HepG2 (cell line): ENCODE data around the gene GPR55. TPM values are rescaled to one million over a fixed set of nuclear protein-coding genes. Genes with fewer than 3 reads are reported as not detected.

Source experiments
- ATAC-seq: fragments of 200-7000 bp; cut with Tn5 transposase; 3 replicates; pipeline ENCODE4 v1.9.1; 2020; ENCODE audit warnings: mild to moderate bottlenecking, moderate library complexity
- BruUV-seq: library from RNA; stranded (reverse); fragments of 400-500 nt; replicated peaks from 2 replicates; lab custom pipeline; 2021; lab: Mats Ljungman, UMichigan
- CTCF ChIA-PET: fragments of 300-600 bp; formaldehyde crosslinking; extraction: SDS; loops from one replicate; lab custom pipeline; 2021; ENCODE audit warnings: low total read pairs, inconsistent platforms, low intra/inter-chr PET ratio; lab: Yijun Ruan, JAX
- POLR2A ChIA-PET: fragments of 350-600 bp; sonication (Branson Sonifier 250); formaldehyde crosslinking; loops from one replicate; lab custom pipeline; 2020; ENCODE audit warnings: antibody characterized with exemption, inconsistent platforms; lab: Yijun Ruan, JAX
- DNase-seq: peaks from one replicate; pipeline ENCODE4 v3.0.0-alpha.2; 2015; ENCODE audit warnings: low spot score
- FAIRE-seq: peaks from 3 replicates; lab custom pipeline; 2011; peaks lifted over from hg19 to GRCh38; lab: Jason Lieb, UNC
- H2AFZ ChIP-seq: one replicate; pipeline ENCODE4 v1.6.1; 2011; ENCODE audit warnings: low read length, inconsistent platforms
- H3K27ac ChIP-seq: fragments of 300-600 bp; 3 replicates; pipeline ENCODE4 v1.8.0; 2011; ENCODE audit warnings: mixed run types, mild to moderate bottlenecking, mixed read lengths, low read length, inconsistent platforms; ENCODE audit not compliant: insufficient read depth; ENCODE audit errors: extremely low read length
- H3K27me3 ChIP-seq, 2 experiments: fragments of 200-600 bp in 1 of 2; 2 replicates in 1 of 2; 3 replicates in 1 of 2; pipeline versions ENCODE4 v1.6.0 to v1.8.0; 2011; ENCODE audit warnings: low read length in 2 of 2, mild to moderate bottlenecking in 2 of 2, moderate library complexity in 2 of 2, inconsistent platforms in 1 of 2; ENCODE audit not compliant: insufficient read depth in 2 of 2, control insufficient read depth in 1 of 2
- H3K36me3 ChIP-seq, 2 experiments: fragments of 200-600 bp in 1 of 2; replicated peaks in 1 of 2; 2 replicates in 1 of 2; 3 replicates in 1 of 2; pipeline versions ENCODE4 v1.5.1 to v1.8.0; 2011; ENCODE audit warnings: low read length in 2 of 2, inconsistent platforms in 1 of 2; ENCODE audit not compliant: insufficient read depth in 2 of 2, control insufficient read depth in 1 of 2
- H3K4me1 ChIP-seq: 2 replicates; pipeline ENCODE4 v1.5.1; 2012; ENCODE audit warnings: low read length, inconsistent platforms; ENCODE audit not compliant: insufficient read depth
- H3K4me2 ChIP-seq: 2 replicates; pipeline ENCODE4 v1.6.0; 2011; ENCODE audit warnings: low read depth, low read length, inconsistent platforms
- H3K4me3 ChIP-seq, 3 experiments: fragments of 200-600 bp in 1 of 3; sonication (generic), shearing (Covaris generic) in 1 of 3; replicated peaks in 1 of 3; 2 replicates each; pipeline ENCODE4 v1.5.1; 2011 to 2016; ENCODE audit warnings: low read length in 3 of 3, inconsistent platforms in 2 of 3, low read depth in 2 of 3, mild to moderate bottlenecking in 2 of 3, control low read depth in 1 of 3, mixed read lengths in 1 of 3; ENCODE audit not compliant: insufficient read depth in 1 of 3
- H3K79me2 ChIP-seq: one replicate; pipeline ENCODE4 v1.6.1; 2011; ENCODE audit warnings: low read length, inconsistent platforms; ENCODE audit not compliant: insufficient read depth
- H3K9ac ChIP-seq: 2 replicates; pipeline ENCODE4 v1.6.0; 2011; ENCODE audit warnings: mild to moderate bottlenecking, low read depth, low read length, inconsistent platforms; ENCODE audit not compliant: insufficient read depth
- H3K9me3 ChIP-seq: 2 replicates; pipeline ENCODE4 v1.5.1; 2012; ENCODE audit warnings: mild to moderate bottlenecking, low read length
- H4K20me1 ChIP-seq: 2 replicates; pipeline ENCODE4 v1.6.0; 2011; ENCODE audit warnings: inconsistent platforms, mild to moderate bottlenecking, low read length, moderate library complexity; ENCODE audit not compliant: insufficient read depth
- ATRX ChIP-seq: sonication (generic); formaldehyde crosslinking; IDR thresholded peaks from 2 replicates; pipeline ENCODE4 v1.4.0; 2020; ENCODE audit warnings: missing genetic modification reagents, borderline replicate concordance
- CBX2 ChIP-seq, 2 experiments: fragments of 200-600 bp in 1 of 2; sonication (generic); formaldehyde crosslinking in 1 of 2; IDR thresholded peaks; 2 replicates each; pipeline versions ENCODE4 v1.7.0 to v1.8.1; 2018 to 2022; ENCODE audit warnings: low read depth in 2 of 2, low read length in 1 of 2, mild to moderate bottlenecking in 1 of 2, missing genetic modification reagents in 1 of 2
- CENPT ChIP-seq: sonication (generic); formaldehyde crosslinking; IDR thresholded peaks from 2 replicates; pipeline ENCODE4 v1.8.0; 2022; ENCODE audit warnings: low read depth, mild to moderate bottlenecking, moderate library complexity, missing genetic modification reagents
- CHD4 ChIP-seq: fragments of 200-600 bp; sonication (generic); IDR thresholded peaks from 2 replicates; pipeline ENCODE4 v1.7.0; 2017; ENCODE audit warnings: mild to moderate bottlenecking, low read length, borderline replicate concordance
- EEA1 ChIP-seq: sonication (generic); formaldehyde crosslinking; IDR thresholded peaks from 2 replicates; pipeline ENCODE4 v1.5.1; 2020; ENCODE audit warnings: mild to moderate bottlenecking, missing genetic modification reagents, borderline replicate concordance
- MYC ChIP-seq: sonication (generic); formaldehyde crosslinking; IDR thresholded peaks from 2 replicates; pipeline ENCODE4 v1.9.0; 2021; ENCODE audit warnings: missing genetic modification reagents, borderline replicate concordance
- RORA ChIP-seq: sonication (generic); formaldehyde crosslinking; IDR thresholded peaks from 2 replicates; pipeline ENCODE4 v1.5.0; 2020; ENCODE audit warnings: mild to moderate bottlenecking, missing genetic modification reagents, moderate library complexity
- SMAD3 ChIP-seq: sonication (generic); formaldehyde crosslinking; IDR thresholded peaks from 2 replicates; pipeline ENCODE4 v1.4.0; 2020; ENCODE audit warnings: missing genetic modification reagents
- SMARCC2 ChIP-seq: fragments of 450-650 bp; IDR thresholded peaks from 2 replicates; pipeline ENCODE4 v1.6.1; 2017; ENCODE audit warnings: antibody characterized with exemption, mild to moderate bottlenecking
- SP5 ChIP-seq: IDR thresholded peaks from 2 replicates; pipeline ENCODE4 v1.6.1; 2016; ENCODE audit warnings: low read depth, borderline replicate concordance
- TCF7 ChIP-seq: sonication (generic); IDR thresholded peaks from 2 replicates; pipeline ENCODE4 v1.6.1; 2016; ENCODE audit warnings: antibody characterized with exemption, low read depth
- ZBTB42 ChIP-seq: sonication (generic); formaldehyde crosslinking; IDR thresholded peaks from 2 replicates; pipeline ENCODE4 v1.5.0; 2020; ENCODE audit warnings: mild to moderate bottlenecking, missing genetic modification reagents
- ZNF619 ChIP-seq: sonication (generic); formaldehyde crosslinking; IDR thresholded peaks from 2 replicates; pipeline ENCODE4 v1.4.0; 2020; ENCODE audit warnings: mild to moderate bottlenecking, missing genetic modification reagents
- ZNF724P ChIP-seq: sonication (generic); formaldehyde crosslinking; IDR thresholded peaks from 2 replicates; pipeline ENCODE4 v1.8.0; 2022; ENCODE audit warnings: missing genetic modification reagents, borderline replicate concordance
- WGBS: methylation state at CpG from one replicate; pipeline ENCODE4 v1.1.6; 2017; ENCODE audit warnings: low lambda C conversion rate; 5-methylcytosine and 5-hydroxymethylcytosine counted together
- in situ Hi-C: cut with HindIII; loops from 2 replicates; pipeline ENCODE4 v1.10.0; 2017; ENCODE audit warnings: low pct_unique_long_range_greater_than_20kb; ENCODE audit not compliant: extremely low pct_ligation_motif_present
- intact Hi-C: fragments of 100-400 bp; cut with micrococcal nuclease; formaldehyde crosslinking; loops from one replicate; pipeline ENCODE4 v1.10.0; 2022; ENCODE audit not compliant: unreplicated experiment
- polyA plus RNA-seq, 8 experiments: library from polyadenylated mRNA; depleted of rRNA in 3 of 8; stranded (reverse) in 7 of 8; unstranded in 1 of 8; fragments of >200 nt; fragmentation: Illumina TruSeq in 4 of 8; extraction: Trizol in 4 of 8; gene quantifications; 2 replicates each; pipeline versions ENCODE4 v1.2.1 to v1.2.3, GENCODE V29; 2011 to 2016; ENCODE audit warnings: low read depth in 4 of 8, missing spikeins in 1 of 8, mixed read lengths in 1 of 8; ENCODE audit not compliant: insufficient read depth in 1 of 8
- total RNA-seq, 5 experiments: library from RNA; depleted of rRNA; stranded (reverse); fragments of >200 nt; fragmentation: Illumina TruSeq; extraction: Trizol; gene quantifications; 2 replicates each; pipeline ENCODE4 v1.2.3, GENCODE V29; 2016; ENCODE audit warnings: low read depth in 1 of 5
- TF ChIP-seq, protein P1 (sequence below): IDR thresholded peaks from 2 replicates; pipeline ENCODE4 v1.6.1; 2012; ENCODE audit warnings: inconsistent platforms
- TF ChIP-seq, protein P2 (sequence below): fragments of 450-650 bp; IDR thresholded peaks from 2 replicates; pipeline ENCODE4 v1.6.1; 2017
- TF ChIP-seq, protein P3 (sequence below): sonication (generic); formaldehyde crosslinking; IDR thresholded peaks from 2 replicates; pipeline ENCODE4 v1.8.0; 2022; ENCODE audit warnings: low read depth, missing genetic modification reagents
- TF ChIP-seq, protein P4 (sequence below): sonication (generic); formaldehyde crosslinking; conservative IDR thresholded peaks from 2 replicates; pipeline ENCODE4 v1.8.0; 2022; ENCODE audit warnings: low read depth, missing genetic modification reagents
- TF ChIP-seq, protein P5 (sequence below): IDR thresholded peaks from 2 replicates; pipeline ENCODE4 v1.6.1; 2012; ENCODE audit warnings: low read depth, low read length, improper control_type of control experiment

GPR55 gene
- total and polyA plus RNA-seq, 2 of the 13 experiments (the other 11 are each of a cell fraction or from before 2014, with no cell fraction given), result not detected

DNA sequence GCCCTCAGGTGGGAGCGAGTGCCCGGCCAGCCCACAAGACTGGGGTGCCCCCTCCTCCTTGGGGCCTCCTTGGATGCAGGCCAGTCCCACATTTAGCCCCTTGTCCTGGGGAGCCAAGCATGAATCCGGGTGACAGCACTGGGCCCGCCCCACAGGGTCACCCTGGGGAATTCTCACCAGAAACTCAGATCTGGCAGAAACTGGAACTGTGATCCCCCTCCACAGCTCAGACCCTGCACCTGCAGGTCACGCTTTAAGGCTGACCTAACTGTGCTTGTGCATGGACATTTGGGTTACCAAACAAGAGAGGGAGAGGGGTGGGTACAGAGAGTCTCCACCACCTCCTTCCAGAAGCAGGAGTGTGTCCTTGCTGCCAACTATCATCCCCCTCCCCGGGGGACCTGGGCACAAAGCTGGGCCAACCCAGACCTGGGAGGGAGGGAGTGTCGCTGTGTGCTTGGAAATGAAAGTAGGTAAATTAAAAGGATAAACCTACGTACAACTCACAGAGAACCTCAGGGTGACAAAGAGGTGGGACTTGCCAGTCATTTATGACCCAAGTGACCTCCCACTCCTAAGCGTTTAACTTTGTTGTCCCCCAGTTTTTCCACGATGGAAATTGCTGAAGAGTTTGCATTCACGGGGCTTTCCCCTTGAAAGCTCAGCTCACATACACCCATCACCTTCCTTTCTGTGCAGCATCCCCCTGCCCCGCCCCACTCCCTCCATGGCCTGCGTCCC is 51.2 kb downstream of the GPR55 start:
- in situ Hi-C loops, result no loop called here
- no peak for FAIRE-seq
- TF ChIP-seq CENPT (CRISPR knock-in tag), result no peak
- TF ChIP-seq CBX2 (IDR thresholded peaks at IDR 0.05; ENCODE audit: low read depth, low read length), result no peak
- no peak for TF ChIP-seq CBX2 (CRISPR knock-in tag; IDR thresholded peaks at IDR 0.05; ENCODE audit: low read depth)
- no peak for TF ChIP-seq MYC (CRISPR knock-in tag)
- TF ChIP-seq ATRX, result no peak
- TF ChIP-seq, protein P1, sequence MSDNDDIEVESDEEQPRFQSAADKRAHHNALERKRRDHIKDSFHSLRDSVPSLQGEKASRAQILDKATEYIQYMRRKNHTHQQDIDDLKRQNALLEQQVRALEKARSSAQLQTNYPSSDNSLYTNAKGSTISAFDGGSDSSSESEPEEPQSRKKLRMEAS, result no peak
- TF ChIP-seq EEA1 (CRISPR knock-in tag), result no peak
- no peak for TF ChIP-seq RORA
- TF ChIP-seq, protein P2, sequence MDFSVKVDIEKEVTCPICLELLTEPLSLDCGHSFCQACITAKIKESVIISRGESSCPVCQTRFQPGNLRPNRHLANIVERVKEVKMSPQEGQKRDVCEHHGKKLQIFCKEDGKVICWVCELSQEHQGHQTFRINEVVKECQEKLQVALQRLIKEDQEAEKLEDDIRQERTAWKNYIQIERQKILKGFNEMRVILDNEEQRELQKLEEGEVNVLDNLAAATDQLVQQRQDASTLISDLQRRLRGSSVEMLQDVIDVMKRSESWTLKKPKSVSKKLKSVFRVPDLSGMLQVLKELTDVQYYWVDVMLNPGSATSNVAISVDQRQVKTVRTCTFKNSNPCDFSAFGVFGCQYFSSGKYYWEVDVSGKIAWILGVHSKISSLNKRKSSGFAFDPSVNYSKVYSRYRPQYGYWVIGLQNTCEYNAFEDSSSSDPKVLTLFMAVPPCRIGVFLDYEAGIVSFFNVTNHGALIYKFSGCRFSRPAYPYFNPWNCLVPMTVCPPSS, result no peak
- TF ChIP-seq ZBTB42, result no peak
- no peak for TF ChIP-seq ZNF619 (CRISPR knock-in tag)
- TF ChIP-seq CHD4, result no peak
- no peak for TF ChIP-seq ZNF724P (CRISPR knock-in tag)
- TF ChIP-seq SMARCC2, result no peak
- TF ChIP-seq, protein P3, sequence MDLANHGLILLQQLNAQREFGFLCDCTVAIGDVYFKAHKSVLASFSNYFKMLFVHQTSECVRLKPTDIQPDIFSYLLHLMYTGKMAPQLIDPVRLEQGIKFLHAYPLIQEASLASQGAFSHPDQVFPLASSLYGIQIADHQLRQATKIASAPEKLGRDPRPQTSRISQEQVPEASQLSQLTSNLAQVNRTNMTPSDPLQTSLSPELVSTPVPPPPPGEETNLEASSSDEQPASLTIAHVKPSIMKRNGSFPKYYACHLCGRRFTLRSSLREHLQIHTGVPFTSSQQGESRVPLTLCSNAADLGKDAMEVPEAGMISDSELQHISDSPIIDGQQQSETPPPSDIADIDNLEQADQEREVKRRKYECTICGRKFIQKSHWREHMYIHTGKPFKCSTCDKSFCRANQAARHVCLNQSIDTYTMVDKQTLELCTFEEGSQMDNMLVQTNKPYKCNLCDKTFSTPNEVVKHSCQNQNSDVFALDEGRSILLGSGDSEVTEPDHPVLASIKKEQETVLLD (CRISPR knock-in tag), result no peak
- TF ChIP-seq TCF7, result no peak
- no peak for TF ChIP-seq SMAD3
- TF ChIP-seq SP5 (CRISPR knock-in tag), result no peak
- TF ChIP-seq, protein P4, sequence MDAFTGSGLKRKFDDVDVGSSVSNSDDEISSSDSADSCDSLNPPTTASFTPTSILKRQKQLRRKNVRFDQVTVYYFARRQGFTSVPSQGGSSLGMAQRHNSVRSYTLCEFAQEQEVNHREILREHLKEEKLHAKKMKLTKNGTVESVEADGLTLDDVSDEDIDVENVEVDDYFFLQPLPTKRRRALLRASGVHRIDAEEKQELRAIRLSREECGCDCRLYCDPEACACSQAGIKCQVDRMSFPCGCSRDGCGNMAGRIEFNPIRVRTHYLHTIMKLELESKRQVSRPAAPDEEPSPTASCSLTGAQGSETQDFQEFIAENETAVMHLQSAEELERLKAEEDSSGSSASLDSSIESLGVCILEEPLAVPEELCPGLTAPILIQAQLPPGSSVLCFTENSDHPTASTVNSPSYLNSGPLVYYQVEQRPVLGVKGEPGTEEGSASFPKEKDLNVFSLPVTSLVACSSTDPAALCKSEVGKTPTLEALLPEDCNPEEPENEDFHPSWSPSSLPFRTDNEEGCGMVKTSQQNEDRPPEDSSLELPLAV (CRISPR knock-in tag), result no peak
- TF ChIP-seq, protein P5, sequence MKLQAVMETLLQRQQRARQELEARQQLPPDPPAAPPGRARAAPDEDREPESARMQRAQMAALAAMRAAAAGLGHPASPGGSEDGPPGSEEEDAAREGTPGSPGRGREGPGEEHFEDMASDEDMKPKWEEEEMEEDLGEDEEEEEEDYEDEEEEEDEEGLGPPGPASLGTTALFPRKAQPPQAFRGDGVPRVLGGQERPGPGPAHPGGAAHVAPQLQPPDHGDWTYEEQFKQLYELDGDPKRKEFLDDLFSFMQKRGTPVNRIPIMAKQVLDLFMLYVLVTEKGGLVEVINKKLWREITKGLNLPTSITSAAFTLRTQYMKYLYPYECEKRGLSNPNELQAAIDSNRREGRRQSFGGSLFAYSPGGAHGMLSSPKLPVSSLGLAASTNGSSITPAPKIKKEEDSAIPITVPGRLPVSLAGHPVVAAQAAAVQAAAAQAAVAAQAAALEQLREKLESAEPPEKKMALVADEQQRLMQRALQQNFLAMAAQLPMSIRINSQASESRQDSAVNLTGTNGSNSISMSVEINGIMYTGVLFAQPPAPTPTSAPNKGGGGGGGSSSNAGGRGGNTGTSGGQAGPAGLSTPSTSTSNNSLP, result no peak

More for the DNA sequence above, 51.2 kb downstream of the GPR55 start:
- H3K27ac ChIP-seq, result no peak overlapping the region
- no peaks in the 10 kb centered on the region for H3K79me2 ChIP-seq
- no peak overlapping the region for H3K9ac ChIP-seq
- no peaks in the 10 kb centered on the region for H3K27me3 ChIP-seq
- H3K36me3 ChIP-seq, result peaks cover 12 to 28% of the 10 kb centered on the region in 2 experiments; a peak in 3 of 5 replicates
- ChIA-PET POLR2A (no interaction called here), CTCF (no interaction called here)
- no peaks in the 10 kb centered on the region for H3K9me3 ChIP-seq
- H3K4me1 ChIP-seq, result peaks cover 6% of the 10 kb centered on the region; the same call in 1 of the 2 replicates
- peaks cover 6% of the 10 kb centered on the region; the same call in 1 of the 2 replicates for H4K20me1 ChIP-seq
- ATAC-seq (no peak), DNase-seq (no peak)
- WGBS, result 91% methylated on average over 10 of the region's 13 CpGs
- no peak overlapping the region for H2AFZ ChIP-seq
- intact Hi-C loops, result no loop called here
- no peak overlapping the region for H3K4me2 ChIP-seq
- H3K4me3 ChIP-seq, result no peak overlapping the region
- BruUV-seq, result no TSS peak
